H9 (cell line): ENCODE measurements around the gene KCNMA1. TPM values are rescaled to one million over a fixed set of nuclear protein-coding genes. Genes with fewer than 3 reads are reported as not detected.

ENCODE experiments used
- DNase-seq: peaks from one replicate; pipeline ENCODE4 v3.0.0-alpha.2; 2017
- H2AFZ ChIP-seq: one replicate; pipeline ENCODE4 v1.6.1; 2013; ENCODE audit warnings: mild to moderate bottlenecking, low read length, control low read depth, moderate library complexity
- H2AK5ac ChIP-seq: 2 replicates; pipeline ENCODE4 v1.6.1; 2013; ENCODE audit warnings: low read length, control low read depth, mixed read lengths; ENCODE audit not compliant: insufficient read length
- H2BK120ac ChIP-seq: one replicate; pipeline ENCODE4 v1.6.1; 2013; ENCODE audit warnings: low read depth, mild to moderate bottlenecking, low read length, control low read depth, inconsistent platforms; ENCODE audit not compliant: poor library complexity, severe bottlenecking
- H2BK12ac ChIP-seq: 2 replicates; pipeline ENCODE4 v1.6.1; 2013; ENCODE audit warnings: low read length, control low read depth, mixed read lengths, low read depth; ENCODE audit not compliant: insufficient read length
- H2BK15ac ChIP-seq: 2 replicates; pipeline ENCODE4 v1.6.1; 2013; ENCODE audit warnings: low read depth, low read length, control low read depth
- H2BK20ac ChIP-seq: one replicate; pipeline ENCODE4 v1.6.1; 2013; ENCODE audit warnings: low read depth, mild to moderate bottlenecking, low read length, control low read depth, inconsistent platforms; ENCODE audit not compliant: poor library complexity, severe bottlenecking
- H2BK5ac ChIP-seq: 2 replicates; pipeline ENCODE4 v1.6.1; 2013; ENCODE audit warnings: low read length, control low read depth, mixed read lengths; ENCODE audit not compliant: insufficient read length
- H3K14ac ChIP-seq: 2 replicates; pipeline ENCODE4 v1.6.1; 2013; ENCODE audit warnings: low read length, control low read depth; ENCODE audit not compliant: insufficient read depth
- H3K18ac ChIP-seq: 2 replicates; pipeline ENCODE4 v1.6.1; 2013; ENCODE audit warnings: low read depth, mild to moderate bottlenecking, mixed read lengths, low read length, control low read depth; ENCODE audit not compliant: insufficient read length
- H3K23ac ChIP-seq: 2 replicates; pipeline ENCODE4 v1.6.1; 2013; ENCODE audit warnings: low read length, control low read depth, mixed read lengths, low read depth; ENCODE audit not compliant: insufficient read length
- H3K23me2 ChIP-seq: 2 replicates; pipeline ENCODE4 v1.6.1; 2013; ENCODE audit warnings: low read depth, mild to moderate bottlenecking, mixed read lengths, low read length, control low read depth; ENCODE audit not compliant: insufficient read length, poor library complexity, severe bottlenecking
- H3K27ac ChIP-seq: 2 replicates; pipeline ENCODE4 v1.5.1; 2013; ENCODE audit warnings: low read length, control low read depth, mixed read lengths, low read depth; ENCODE audit not compliant: insufficient read length
- H3K27me3 ChIP-seq: 2 replicates; pipeline ENCODE4 v1.6.1; 2013; ENCODE audit warnings: low read length, control low read depth, inconsistent platforms; ENCODE audit not compliant: insufficient read depth
- H3K4ac ChIP-seq: 2 replicates; pipeline ENCODE4 v1.6.1; 2013; ENCODE audit warnings: low read depth, mild to moderate bottlenecking, control low read depth, inconsistent platforms, low read length, moderate library complexity
- H3K4me1 ChIP-seq: 2 replicates; pipeline ENCODE4 v1.6.1; 2013; ENCODE audit warnings: low read length, control low read depth, inconsistent platforms; ENCODE audit not compliant: insufficient read depth
- H3K4me2 ChIP-seq: 2 replicates; pipeline ENCODE4 v1.6.1; 2013; ENCODE audit warnings: low read length, control low read depth, mixed read lengths; ENCODE audit not compliant: insufficient read length, insufficient read depth
- H3K56ac ChIP-seq: 2 replicates; pipeline ENCODE4 v1.6.1; 2013; ENCODE audit warnings: low read depth, mild to moderate bottlenecking, mixed read lengths, low read length, control low read depth; ENCODE audit not compliant: insufficient read length
- H3K79me1 ChIP-seq: 2 replicates; pipeline ENCODE4 v1.6.1; 2013; ENCODE audit warnings: low read depth, mild to moderate bottlenecking, moderate library complexity, low read length, control low read depth, inconsistent platforms; ENCODE audit not compliant: insufficient read depth, poor library complexity, severe bottlenecking
- H3K79me2 ChIP-seq: 2 replicates; pipeline ENCODE4 v1.6.1; 2013; ENCODE audit warnings: low read length, control low read depth, inconsistent platforms; ENCODE audit not compliant: insufficient read depth
- H3K9ac ChIP-seq: 2 replicates; pipeline ENCODE4 v1.6.1; 2013; ENCODE audit warnings: low read length, control low read depth, mixed read lengths; ENCODE audit not compliant: insufficient read length; ENCODE audit errors: extremely low read depth
- H3K9me3 ChIP-seq: one replicate; pipeline ENCODE4 v1.6.1; 2013; ENCODE audit warnings: low read depth, low read length, inconsistent platforms; ENCODE audit not compliant: control insufficient read depth
- H3T11ph ChIP-seq: one replicate; pipeline ENCODE4 v1.6.1; 2013; ENCODE audit warnings: mild to moderate bottlenecking, low read length, control low read depth, inconsistent platforms
- H4K20me1 ChIP-seq: one replicate; pipeline ENCODE4 v1.6.1; 2013; ENCODE audit not compliant: control insufficient read depth, insufficient read length, insufficient read depth
- H4K5ac ChIP-seq: 2 replicates; pipeline ENCODE4 v1.6.1; 2013; ENCODE audit warnings: low read depth, mild to moderate bottlenecking, mixed read lengths, low read length, control low read depth; ENCODE audit not compliant: insufficient read length
- H4K8ac ChIP-seq: replicated peaks from 2 replicates; pipeline ENCODE4 v1.6.1; 2013; ENCODE audit warnings: low read length, control low read depth, mixed read lengths, low read depth; ENCODE audit not compliant: insufficient read length
- H4K91ac ChIP-seq: 2 replicates; pipeline ENCODE4 v1.6.1; 2013; ENCODE audit warnings: low read depth, mild to moderate bottlenecking, moderate library complexity, mixed read lengths, low read length, control low read depth; ENCODE audit not compliant: insufficient read length
- H3K27ac Mint-ChIP-seq, 3 experiments: 2 replicates in 2 of 3; 3 replicates in 1 of 3; pipeline ENCODE4 v1.8.0; 2020 to 2021; ENCODE audit warnings: mixed read lengths in 3 of 3, mild to moderate bottlenecking in 1 of 3, moderate library complexity in 1 of 3
- H3K27me3 Mint-ChIP-seq: 2 replicates; pipeline ENCODE4 v1.8.0; 2021; ENCODE audit warnings: low read depth, mild to moderate bottlenecking, moderate library complexity, mixed read lengths
- H3K36me3 Mint-ChIP-seq, 3 experiments: 2 replicates in 2 of 3; 3 replicates in 1 of 3; pipeline ENCODE4 v1.8.0; 2020 to 2021; ENCODE audit warnings: low read depth in 3 of 3, mixed read lengths in 3 of 3; ENCODE audit not compliant: insufficient read depth in 1 of 3
- H3K4me1 Mint-ChIP-seq, 2 experiments: 2 replicates each; pipeline ENCODE4 v1.8.0; 2020; ENCODE audit warnings: mixed read lengths in 2 of 2
- H3K4me3 Mint-ChIP-seq, 2 experiments: 2 replicates in 1 of 2; 3 replicates in 1 of 2; pipeline ENCODE4 v1.8.0; 2020 to 2021; ENCODE audit warnings: mild to moderate bottlenecking in 2 of 2, mixed read lengths in 2 of 2, moderate library complexity in 1 of 2
- H3K9me3 Mint-ChIP-seq, 2 experiments: 2 replicates in 1 of 2; 3 replicates in 1 of 2; pipeline ENCODE4 v1.8.0; 2020; ENCODE audit warnings: mild to moderate bottlenecking in 2 of 2, mixed read lengths in 2 of 2, moderate library complexity in 1 of 2
- CTCF ChIP-seq: fragments of 200-600 bp; sonication (generic); conservative IDR thresholded peaks from 3 replicates; pipeline ENCODE4 v1.8.0; 2021; ENCODE audit warnings: antibody characterized with exemption, mild to moderate bottlenecking
- WGBS: extraction: QIAGEN DNeasy Blood & Tissue Kit; methylation state at CpG from one replicate; pipeline ENCODE4 v1.1.7; 2013; ENCODE audit warnings: missing lambda C conversion rate, low lambda C conversion rate, mixed read lengths; ENCODE audit not compliant: insufficient read length; ENCODE audit errors: extremely low coverage; 5-methylcytosine and 5-hydroxymethylcytosine counted together
- total RNA-seq: library from RNA; stranded (reverse); gene quantifications from 2 replicates; pipeline ENCODE4 v1.2.1, GENCODE V29; 2021

KCNMA1 gene
- total RNA-seq, 1 experiment from 2014 or later: 2.0 TPM

- peak overlapping the region in 2 of 3 experiments; percentile 5 to 9; a peak in 1 of 7 replicates for H3K27ac Mint-ChIP-seq
- H3K9me3 ChIP-seq: no peaks in the 10 kb centered on the region
- H3K4me1 Mint-ChIP-seq: peaks cover 36% of the 10 kb centered on the region in 2 experiments
- H3K4ac ChIP-seq: no peak overlapping the region
- H3K9me3 Mint-ChIP-seq: no peaks in the 10 kb centered on the region; a peak in 1 of 5 replicates
- peaks cover 11% of the 10 kb centered on the region for H3K27me3 Mint-ChIP-seq
- no peak overlapping the region for H4K8ac ChIP-seq
- H3K4me1 ChIP-seq: peaks cover 3% of the 10 kb centered on the region; the same call in 1 of the 2 replicates
- peak overlapping the region; percentile 25; the same call in 1 of the 2 replicates for H3K14ac ChIP-seq
- DNase-seq: no peak
- H3K18ac ChIP-seq: no peak overlapping the region
- H4K5ac ChIP-seq: no peak overlapping the region
- TF ChIP-seq CTCF: no peak
- H3K27me3 ChIP-seq: no peaks in the 10 kb centered on the region
- H2BK5ac ChIP-seq: no peak overlapping the region
- H2AK5ac ChIP-seq: peak overlapping the region; percentile 24
- no peak overlapping the region for H3T11ph ChIP-seq
- H2AFZ ChIP-seq: no peak overlapping the region
- no peaks in the 10 kb centered on the region for H3K23me2 ChIP-seq
- H3K9ac ChIP-seq: no peak overlapping the region
- no peaks in the 10 kb centered on the region for H3K79me2 ChIP-seq
- H4K91ac ChIP-seq: no peak overlapping the region
- no peak overlapping the region for H3K4me3 Mint-ChIP-seq
- no peaks in the 10 kb centered on the region for H4K20me1 ChIP-seq
- H3K23ac ChIP-seq: no peak overlapping the region
- H2BK15ac ChIP-seq: no peak overlapping the region
- no peak overlapping the region for H3K56ac ChIP-seq
- H3K4me2 ChIP-seq: no peak overlapping the region
- H2BK120ac ChIP-seq: no peak overlapping the region
- peak overlapping the region; percentile 74 for H2BK12ac ChIP-seq
- no CpG with 5 or more reads among the region's 9 CpGs for WGBS
- H3K79me1 ChIP-seq: no peaks in the 10 kb centered on the region
- H3K27ac ChIP-seq: no peak overlapping the region
- H2BK20ac ChIP-seq: no peak overlapping the region
- H3K36me3 Mint-ChIP-seq: no peaks in the 10 kb centered on the region; a peak in 1 of 7 replicates
Measured at GRCh38 chr10:77563638-77564270, 73.9 kb downstream of the KCNMA1 start.
